Gastroesophageal sphincter (tissue), 3 donors: ENCODE measurements around the gene MAG.

Experiments
- POLR2A ChIP-seq, 2 donors: fragments of 450-650 bp; IDR thresholded peaks; one replicate each; pipeline ENCODE4 v1.6.1; 2017; ENCODE audit warnings: antibody characterized with exemption in 2 of 2, mild to moderate bottlenecking in 2 of 2, moderate library complexity in 1 of 2
- TF ChIP-seq, protein P1 (sequence below), 4 experiments: fragments of 200-600 bp in 2 of 4; fragments of 450-650 bp in 2 of 4; sonication (generic) in 1 of 4; IDR thresholded peaks; one replicate each; pipeline ENCODE4 v1.5.1; 2017 to 2019; ENCODE audit warnings: antibody characterized with exemption in 4 of 4, mild to moderate bottlenecking in 2 of 4, moderate library complexity in 2 of 4

DNA sequence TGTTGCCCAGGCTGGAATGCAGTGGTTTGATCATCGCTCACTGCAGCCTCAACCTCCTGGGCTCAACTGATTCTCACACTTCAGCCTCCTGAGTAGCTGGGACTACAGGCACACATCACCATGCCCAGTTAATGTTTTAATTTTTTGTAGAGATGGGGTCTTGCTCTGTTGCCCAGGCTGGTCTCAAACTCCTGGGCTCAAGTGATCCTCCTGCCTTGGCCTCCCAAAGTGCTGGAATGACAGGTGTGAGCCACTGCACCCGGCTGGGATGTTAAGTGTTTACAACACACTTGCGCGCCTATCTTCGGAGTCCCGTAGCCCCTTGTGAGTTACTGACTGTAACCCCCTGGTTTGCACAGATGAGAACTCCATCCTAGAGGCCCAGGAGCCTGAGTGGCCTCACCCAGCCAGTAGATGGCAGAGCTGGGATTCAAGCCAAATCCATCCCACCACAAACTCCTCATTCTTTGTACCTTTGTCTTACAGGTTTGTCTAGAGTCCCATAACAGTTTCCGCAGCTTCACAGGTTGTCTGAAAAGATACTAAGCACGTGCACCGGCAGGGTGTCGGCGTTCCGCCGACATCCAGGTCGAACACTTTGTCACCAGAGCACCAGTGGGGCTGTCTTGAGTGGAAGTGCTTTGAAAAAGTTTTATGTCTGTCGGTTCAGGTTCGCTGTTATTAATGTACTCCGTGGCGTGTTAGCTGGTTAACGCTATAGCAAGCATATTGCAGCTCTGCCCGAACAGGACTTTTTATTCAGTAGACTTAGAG lies 14.7 kb downstream of the MAG start:
- TF ChIP-seq POLR2A (IDR thresholded peaks at IDR 0.05): no peak
- TF ChIP-seq, protein P1, sequence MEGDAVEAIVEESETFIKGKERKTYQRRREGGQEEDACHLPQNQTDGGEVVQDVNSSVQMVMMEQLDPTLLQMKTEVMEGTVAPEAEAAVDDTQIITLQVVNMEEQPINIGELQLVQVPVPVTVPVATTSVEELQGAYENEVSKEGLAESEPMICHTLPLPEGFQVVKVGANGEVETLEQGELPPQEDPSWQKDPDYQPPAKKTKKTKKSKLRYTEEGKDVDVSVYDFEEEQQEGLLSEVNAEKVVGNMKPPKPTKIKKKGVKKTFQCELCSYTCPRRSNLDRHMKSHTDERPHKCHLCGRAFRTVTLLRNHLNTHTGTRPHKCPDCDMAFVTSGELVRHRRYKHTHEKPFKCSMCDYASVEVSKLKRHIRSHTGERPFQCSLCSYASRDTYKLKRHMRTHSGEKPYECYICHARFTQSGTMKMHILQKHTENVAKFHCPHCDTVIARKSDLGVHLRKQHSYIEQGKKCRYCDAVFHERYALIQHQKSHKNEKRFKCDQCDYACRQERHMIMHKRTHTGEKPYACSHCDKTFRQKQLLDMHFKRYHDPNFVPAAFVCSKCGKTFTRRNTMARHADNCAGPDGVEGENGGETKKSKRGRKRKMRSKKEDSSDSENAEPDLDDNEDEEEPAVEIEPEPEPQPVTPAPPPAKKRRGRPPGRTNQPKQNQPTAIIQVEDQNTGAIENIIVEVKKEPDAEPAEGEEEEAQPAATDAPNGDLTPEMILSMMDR (IDR thresholded peaks at IDR 0.05): no peak
